Measurements from ENCODE around the gene ADAMTS2. TPM values are rescaled to one million over a fixed set of nuclear protein-coding genes. Genes with fewer than 3 reads are reported as not detected.

Gene ADAMTS2
- total and polyA plus RNA-seq, 2 experiments from 2014 or later: 1.6 to 8.1 TPM

DNA sequence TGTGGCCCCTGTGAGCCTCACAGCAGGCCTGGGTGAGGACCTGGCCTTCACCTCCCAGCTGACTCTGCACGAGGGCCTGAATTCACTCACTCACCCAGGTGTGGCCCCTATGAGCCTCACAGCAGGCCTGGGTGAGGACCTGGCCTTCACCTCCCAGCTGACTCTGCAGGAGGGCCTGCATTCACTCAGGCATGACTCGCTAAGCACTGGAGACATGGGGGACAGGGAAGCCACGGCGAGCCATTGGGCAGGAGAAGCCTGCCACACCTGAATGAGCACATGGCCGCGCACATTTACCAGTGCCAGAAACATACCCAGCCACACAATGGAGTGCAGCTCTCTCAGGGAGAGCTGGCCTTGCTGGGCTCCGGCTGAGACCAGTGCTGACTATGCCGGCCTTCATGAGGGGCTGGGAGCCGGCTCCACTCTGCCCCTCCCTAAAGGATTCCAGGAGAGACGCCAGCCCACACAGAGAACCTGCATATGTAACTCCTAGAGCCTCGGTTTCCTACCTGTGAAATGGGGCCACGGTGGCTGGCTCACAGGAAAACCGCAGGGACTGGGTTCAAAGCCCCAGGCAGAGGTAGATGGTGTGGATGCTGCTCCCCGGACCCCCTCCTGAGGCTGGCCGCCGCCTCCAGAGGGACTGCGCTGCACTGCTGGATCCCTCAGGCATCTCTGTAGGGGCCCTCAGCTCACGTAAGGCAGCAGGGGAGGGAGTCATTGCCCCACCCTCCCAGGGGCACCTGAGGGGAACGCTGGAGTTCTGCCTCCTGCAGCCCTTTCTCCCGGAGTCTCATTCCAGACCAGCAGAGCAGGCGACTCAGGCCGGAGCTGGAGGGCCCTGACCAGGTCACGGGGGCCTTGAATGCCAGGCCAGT lies 7.2 kb downstream of the ADAMTS2 start:
- Histone ChIP-seq H3K27ac (ENCODE audit: low read depth) (no peak overlapping the region), H3K9me2 (ENCODE audit: insufficient read depth) (no peaks in the 10 kb centered on the region), H3K4me1 (ENCODE audit: insufficient read depth) (peaks cover 7% of the 10 kb centered on the region), H3K79me2 (replicated peaks; ENCODE audit: insufficient read depth) (no peaks in the 10 kb centered on the region), H3K27me3 (ENCODE audit: insufficient read depth) (peaks cover 11% of the 10 kb centered on the region), H2AFZ (no peak overlapping the region), H3K36me3 (ENCODE audit: insufficient read depth) (no peaks in the 10 kb centered on the region), H3F3A (replicated peaks; ENCODE audit: low read depth) (0 out of 2 replicates have a peak, but pooled peaks cover 2% of the 10 kb centered on the region), H4K20me1 (replicated peaks; ENCODE audit: insufficient read depth) (peaks cover 3% of the 10 kb centered on the region; the same call in 1 of the 2 replicates), H3K4me3 (no peak overlapping the region), H3K4me2 (no peak overlapping the region)
- H3K4me3 Mint-ChIP-seq: no peak overlapping the region
- ATAC-seq: no peak
- peaks cover 20% of the 10 kb centered on the region for H3K27me3 Mint-ChIP-seq (ENCODE audit: insufficient read depth, low read depth, poor library complexity)
- DNase-seq (ENCODE audit: low spot score): no peak
- H3K27ac Mint-ChIP-seq: no peak overlapping the region
- peaks cover 2% of the 10 kb centered on the region; the same call in 2 of the 3 replicates for H3K9me3 Mint-ChIP-seq
- peaks cover 13% of the 10 kb centered on the region for H3K4me1 Mint-ChIP-seq
- no peaks in the 10 kb centered on the region; the same call in 2 of the 3 replicates for H3K36me3 Mint-ChIP-seq (ENCODE audit: low read depth)
- no peak for TF ChIP-seq CREB1 (CRISPR knock-in tag; IDR thresholded peaks at IDR 0.05; ENCODE audit: low read depth)
- TF ChIP-seq EZH2 (IDR thresholded peaks at IDR 0.05; ENCODE audit: low read depth, unreplicated experiment): no peak
- TF ChIP-seq, protein P1, sequence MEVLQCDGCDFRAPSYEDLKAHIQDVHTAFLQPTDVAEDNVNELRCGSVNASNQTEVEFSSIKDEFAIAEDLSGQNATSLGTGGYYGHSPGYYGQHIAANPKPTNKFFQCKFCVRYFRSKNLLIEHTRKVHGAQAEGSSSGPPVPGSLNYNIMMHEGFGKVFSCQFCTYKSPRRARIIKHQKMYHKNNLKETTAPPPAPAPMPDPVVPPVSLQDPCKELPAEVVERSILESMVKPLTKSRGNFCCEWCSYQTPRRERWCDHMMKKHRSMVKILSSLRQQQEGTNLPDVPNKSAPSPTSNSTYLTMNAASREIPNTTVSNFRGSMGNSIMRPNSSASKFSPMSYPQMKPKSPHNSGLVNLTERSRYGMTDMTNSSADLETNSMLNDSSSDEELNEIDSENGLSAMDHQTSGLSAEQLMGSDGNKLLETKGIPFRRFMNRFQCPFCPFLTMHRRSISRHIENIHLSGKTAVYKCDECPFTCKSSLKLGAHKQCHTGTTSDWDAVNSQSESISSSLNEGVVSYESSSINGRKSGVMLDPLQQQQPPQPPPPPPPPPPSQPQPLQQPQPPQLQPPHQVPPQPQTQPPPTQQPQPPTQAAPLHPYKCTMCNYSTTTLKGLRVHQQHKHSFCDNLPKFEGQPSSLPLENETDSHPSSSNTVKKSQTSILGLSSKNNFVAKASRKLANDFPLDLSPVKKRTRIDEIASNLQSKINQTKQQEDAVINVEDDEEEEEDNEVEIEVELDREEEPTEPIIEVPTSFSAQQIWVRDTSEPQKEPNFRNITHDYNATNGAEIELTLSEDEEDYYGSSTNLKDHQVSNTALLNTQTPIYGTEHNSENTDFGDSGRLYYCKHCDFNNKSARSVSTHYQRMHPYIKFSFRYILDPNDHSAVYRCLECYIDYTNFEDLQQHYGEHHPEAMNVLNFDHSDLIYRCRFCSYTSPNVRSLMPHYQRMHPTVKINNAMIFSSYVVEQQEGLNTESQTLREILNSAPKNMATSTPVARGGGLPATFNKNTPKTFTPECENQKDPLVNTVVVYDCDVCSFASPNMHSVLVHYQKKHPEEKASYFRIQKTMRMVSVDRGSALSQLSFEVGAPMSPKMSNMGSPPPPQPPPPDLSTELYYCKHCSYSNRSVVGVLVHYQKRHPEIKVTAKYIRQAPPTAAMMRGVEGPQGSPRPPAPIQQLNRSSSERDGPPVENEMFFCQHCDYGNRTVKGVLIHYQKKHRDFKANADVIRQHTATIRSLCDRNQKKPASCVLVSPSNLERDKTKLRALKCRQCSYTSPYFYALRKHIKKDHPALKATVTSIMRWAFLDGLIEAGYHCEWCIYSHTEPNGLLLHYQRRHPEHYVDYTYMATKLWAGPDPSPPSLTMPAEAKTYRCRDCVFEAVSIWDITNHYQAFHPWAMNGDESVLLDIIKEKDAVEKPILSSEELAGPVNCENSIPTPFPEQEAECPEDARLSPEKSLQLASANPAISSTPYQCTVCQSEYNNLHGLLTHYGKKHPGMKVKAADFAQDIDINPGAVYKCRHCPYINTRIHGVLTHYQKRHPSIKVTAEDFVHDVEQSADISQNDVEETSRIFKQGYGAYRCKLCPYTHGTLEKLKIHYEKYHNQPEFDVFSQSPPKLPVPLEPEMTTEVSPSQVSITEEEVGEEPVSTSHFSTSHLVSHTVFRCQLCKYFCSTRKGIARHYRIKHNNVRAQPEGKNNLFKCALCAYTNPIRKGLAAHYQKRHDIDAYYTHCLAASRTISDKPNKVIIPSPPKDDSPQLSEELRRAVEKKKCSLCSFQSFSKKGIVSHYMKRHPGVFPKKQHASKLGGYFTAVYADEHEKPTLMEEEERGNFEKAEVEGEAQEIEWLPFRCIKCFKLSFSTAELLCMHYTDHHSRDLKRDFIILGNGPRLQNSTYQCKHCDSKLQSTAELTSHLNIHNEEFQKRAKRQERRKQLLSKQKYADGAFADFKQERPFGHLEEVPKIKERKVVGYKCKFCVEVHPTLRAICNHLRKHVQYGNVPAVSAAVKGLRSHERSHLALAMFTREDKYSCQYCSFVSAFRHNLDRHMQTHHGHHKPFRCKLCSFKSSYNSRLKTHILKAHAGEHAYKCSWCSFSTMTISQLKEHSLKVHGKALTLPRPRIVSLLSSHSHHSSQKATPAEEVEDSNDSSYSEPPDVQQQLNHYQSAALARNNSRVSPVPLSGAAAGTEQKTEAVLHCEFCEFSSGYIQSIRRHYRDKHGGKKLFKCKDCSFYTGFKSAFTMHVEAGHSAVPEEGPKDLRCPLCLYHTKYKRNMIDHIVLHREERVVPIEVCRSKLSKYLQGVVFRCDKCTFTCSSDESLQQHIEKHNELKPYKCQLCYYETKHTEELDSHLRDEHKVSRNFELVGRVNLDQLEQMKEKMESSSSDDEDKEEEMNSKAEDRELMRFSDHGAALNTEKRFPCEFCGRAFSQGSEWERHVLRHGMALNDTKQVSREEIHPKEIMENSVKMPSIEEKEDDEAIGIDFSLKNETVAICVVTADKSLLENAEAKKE (CRISPR knock-in tag; IDR thresholded peaks at IDR 0.05): no peak
- TF ChIP-seq STAT1 (IDR thresholded peaks at IDR 0.05; ENCODE audit: unreplicated experiment): no peak
- TF ChIP-seq, protein P2, sequence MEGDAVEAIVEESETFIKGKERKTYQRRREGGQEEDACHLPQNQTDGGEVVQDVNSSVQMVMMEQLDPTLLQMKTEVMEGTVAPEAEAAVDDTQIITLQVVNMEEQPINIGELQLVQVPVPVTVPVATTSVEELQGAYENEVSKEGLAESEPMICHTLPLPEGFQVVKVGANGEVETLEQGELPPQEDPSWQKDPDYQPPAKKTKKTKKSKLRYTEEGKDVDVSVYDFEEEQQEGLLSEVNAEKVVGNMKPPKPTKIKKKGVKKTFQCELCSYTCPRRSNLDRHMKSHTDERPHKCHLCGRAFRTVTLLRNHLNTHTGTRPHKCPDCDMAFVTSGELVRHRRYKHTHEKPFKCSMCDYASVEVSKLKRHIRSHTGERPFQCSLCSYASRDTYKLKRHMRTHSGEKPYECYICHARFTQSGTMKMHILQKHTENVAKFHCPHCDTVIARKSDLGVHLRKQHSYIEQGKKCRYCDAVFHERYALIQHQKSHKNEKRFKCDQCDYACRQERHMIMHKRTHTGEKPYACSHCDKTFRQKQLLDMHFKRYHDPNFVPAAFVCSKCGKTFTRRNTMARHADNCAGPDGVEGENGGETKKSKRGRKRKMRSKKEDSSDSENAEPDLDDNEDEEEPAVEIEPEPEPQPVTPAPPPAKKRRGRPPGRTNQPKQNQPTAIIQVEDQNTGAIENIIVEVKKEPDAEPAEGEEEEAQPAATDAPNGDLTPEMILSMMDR (conservative IDR thresholded peaks at IDR 0.05; ENCODE audit: low read depth in 2 of 2): no peak
- TF ChIP-seq, protein P3, sequence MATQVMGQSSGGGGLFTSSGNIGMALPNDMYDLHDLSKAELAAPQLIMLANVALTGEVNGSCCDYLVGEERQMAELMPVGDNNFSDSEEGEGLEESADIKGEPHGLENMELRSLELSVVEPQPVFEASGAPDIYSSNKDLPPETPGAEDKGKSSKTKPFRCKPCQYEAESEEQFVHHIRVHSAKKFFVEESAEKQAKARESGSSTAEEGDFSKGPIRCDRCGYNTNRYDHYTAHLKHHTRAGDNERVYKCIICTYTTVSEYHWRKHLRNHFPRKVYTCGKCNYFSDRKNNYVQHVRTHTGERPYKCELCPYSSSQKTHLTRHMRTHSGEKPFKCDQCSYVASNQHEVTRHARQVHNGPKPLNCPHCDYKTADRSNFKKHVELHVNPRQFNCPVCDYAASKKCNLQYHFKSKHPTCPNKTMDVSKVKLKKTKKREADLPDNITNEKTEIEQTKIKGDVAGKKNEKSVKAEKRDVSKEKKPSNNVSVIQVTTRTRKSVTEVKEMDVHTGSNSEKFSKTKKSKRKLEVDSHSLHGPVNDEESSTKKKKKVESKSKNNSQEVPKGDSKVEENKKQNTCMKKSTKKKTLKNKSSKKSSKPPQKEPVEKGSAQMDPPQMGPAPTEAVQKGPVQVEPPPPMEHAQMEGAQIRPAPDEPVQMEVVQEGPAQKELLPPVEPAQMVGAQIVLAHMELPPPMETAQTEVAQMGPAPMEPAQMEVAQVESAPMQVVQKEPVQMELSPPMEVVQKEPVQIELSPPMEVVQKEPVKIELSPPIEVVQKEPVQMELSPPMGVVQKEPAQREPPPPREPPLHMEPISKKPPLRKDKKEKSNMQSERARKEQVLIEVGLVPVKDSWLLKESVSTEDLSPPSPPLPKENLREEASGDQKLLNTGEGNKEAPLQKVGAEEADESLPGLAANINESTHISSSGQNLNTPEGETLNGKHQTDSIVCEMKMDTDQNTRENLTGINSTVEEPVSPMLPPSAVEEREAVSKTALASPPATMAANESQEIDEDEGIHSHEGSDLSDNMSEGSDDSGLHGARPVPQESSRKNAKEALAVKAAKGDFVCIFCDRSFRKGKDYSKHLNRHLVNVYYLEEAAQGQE (IDR thresholded peaks at IDR 0.05; ENCODE audit: unreplicated experiment): no peak
- no peak for TF ChIP-seq EZH2phosphoT487 (IDR thresholded peaks at IDR 0.05; ENCODE audit: unreplicated experiment)
- no peak for TF ChIP-seq POLR2AphosphoS5 (IDR thresholded peaks at IDR 0.05; ENCODE audit: low read depth)
- TF ChIP-seq, protein P4, sequence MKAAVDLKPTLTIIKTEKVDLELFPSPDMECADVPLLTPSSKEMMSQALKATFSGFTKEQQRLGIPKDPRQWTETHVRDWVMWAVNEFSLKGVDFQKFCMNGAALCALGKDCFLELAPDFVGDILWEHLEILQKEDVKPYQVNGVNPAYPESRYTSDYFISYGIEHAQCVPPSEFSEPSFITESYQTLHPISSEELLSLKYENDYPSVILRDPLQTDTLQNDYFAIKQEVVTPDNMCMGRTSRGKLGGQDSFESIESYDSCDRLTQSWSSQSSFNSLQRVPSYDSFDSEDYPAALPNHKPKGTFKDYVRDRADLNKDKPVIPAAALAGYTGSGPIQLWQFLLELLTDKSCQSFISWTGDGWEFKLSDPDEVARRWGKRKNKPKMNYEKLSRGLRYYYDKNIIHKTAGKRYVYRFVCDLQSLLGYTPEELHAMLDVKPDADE (IDR thresholded peaks at IDR 0.05): no peak
- no peak for TF ChIP-seq NANOG (IDR thresholded peaks at IDR 0.05; ENCODE audit: borderline replicate concordance)
- no peak for TF ChIP-seq JUNB (IDR thresholded peaks at IDR 0.05; ENCODE audit: unreplicated experiment)
- TF ChIP-seq ZNF331 (CRISPR knock-in tag; IDR thresholded peaks at IDR 0.05; ENCODE audit: low read depth): no peak
- no peak for TF ChIP-seq ZNF114 (CRISPR knock-in tag; IDR thresholded peaks at IDR 0.05)

Measured in GM23338 (cell line).